ENCODE data around the gene GPATCH4. TPM values are rescaled to one million over a fixed set of nuclear protein-coding genes. Genes with fewer than 3 reads are reported as not detected.
"Not testable (repeated sequence)": the region's sequence is repeated elsewhere in the genome, so short reads cannot be mapped to it uniquely, and the experiment has no call there.

The GPATCH4 gene
- total RNA-seq, 1 experiment from 2014 or later, result 53.5 TPM

- Mint-ChIP-seq H3K4me3 (ENCODE audit: unreplicated experiment) (no peak overlapping the region), H3K27ac (ENCODE audit: unreplicated experiment) (no peak overlapping the region), H3K4me1 (ENCODE audit: low read depth, unreplicated experiment) (peaks cover under 1% of the 10 kb centered on the region), H3K36me3 (ENCODE audit: insufficient read depth, unreplicated experiment) (peaks cover 35% of the 10 kb centered on the region), H3K9me3 (ENCODE audit: unreplicated experiment) (no peaks in the 10 kb centered on the region), H3K27me3 (ENCODE audit: insufficient read depth, unreplicated experiment) (no peaks in the 10 kb centered on the region)
- intact Hi-C loops (cut with micrococcal nuclease; ENCODE audit: unreplicated experiment), result no loop called here
- POLR2A ChIA-PET, result no interaction called here
- no peak for TF ChIP-seq CTCF (IDR thresholded peaks at IDR 0.05; ENCODE audit: insufficient read depth in 1 of 2, low read depth in 1 of 2, low read length in 1 of 2, severe bottlenecking in 1 of 2, unreplicated experiment in 1 of 2)
- Histone ChIP-seq H3K27me3 (replicated peaks; ENCODE audit: control insufficient read depth, insufficient read depth, low read length) (no peaks in the 10 kb centered on the region), H3K4me3 (ENCODE audit: low read depth, low read length) (no peak overlapping the region), H3K9me3 (no peaks in the 10 kb centered on the region), H3K36me3 (ENCODE audit: control insufficient read depth, insufficient read depth, low read length) (no peaks in the 10 kb centered on the region; the same call in 1 of the 2 replicates), H3K4me1 (no peaks in the 10 kb centered on the region)
- no peak for DNase-seq
- CTCF ChIA-PET, result no interaction called here
- no TSS peak for BruUV-seq (replicated peaks)
Observed at GRCh38 chr1:156553860-156554485, 47.3 kb downstream of the GPATCH4 start.

- CTCF ChIA-PET; H3K27me3 ChIP-seq (replicated peaks; ENCODE audit: control insufficient read depth, insufficient read depth, low read length); H3K9me3 Mint-ChIP-seq (ENCODE audit: unreplicated experiment); H3K36me3 ChIP-seq (ENCODE audit: control insufficient read depth, insufficient read depth, low read length); DNase-seq; H3K4me1 ChIP-seq; H3K4me1 Mint-ChIP-seq (ENCODE audit: low read depth, unreplicated experiment); H3K4me3 Mint-ChIP-seq (ENCODE audit: unreplicated experiment); H3K27ac Mint-ChIP-seq (ENCODE audit: unreplicated experiment); H3K4me3 ChIP-seq (ENCODE audit: low read depth, low read length); BruUV-seq (replicated peaks); H3K27me3 Mint-ChIP-seq (ENCODE audit: insufficient read depth, unreplicated experiment); intact Hi-C loops (cut with micrococcal nuclease; ENCODE audit: unreplicated experiment); H3K9me3 ChIP-seq: not testable (repeated sequence)
- POLR2A ChIA-PET, result interaction anchor here (0.6 kb wide), 1 partner anchor 215 kb away, joined by 3 read pairs; the partner anchor contains the start of gene CCT3
- H3K36me3 Mint-ChIP-seq (ENCODE audit: insufficient read depth, unreplicated experiment), result peaks cover 35% of the 10 kb centered on the region
Observed at GRCh38 chr1:156552937-156553336, 48.3 kb downstream of the GPATCH4 start.

GRCh38 chr1:156552518-156552917 lies 48.8 kb downstream of the GPATCH4 start:
- intact Hi-C loops (cut with micrococcal nuclease; ENCODE audit: unreplicated experiment), result no loop called here
- no peak for TF ChIP-seq CTCF (IDR thresholded peaks at IDR 0.05; ENCODE audit: insufficient read depth in 1 of 2, low read depth in 1 of 2, low read length in 1 of 2, severe bottlenecking in 1 of 2, unreplicated experiment in 1 of 2)

More at GRCh38 chr1:156552518-156552917, 48.8 kb downstream of the GPATCH4 start:
- Mint-ChIP-seq H3K4me3 (ENCODE audit: unreplicated experiment) (no peak overlapping the region), H3K9me3 (ENCODE audit: unreplicated experiment) (no peaks in the 10 kb centered on the region), H3K27me3 (ENCODE audit: insufficient read depth, unreplicated experiment) (no peaks in the 10 kb centered on the region), H3K36me3 (ENCODE audit: insufficient read depth, unreplicated experiment) (peaks cover 35% of the 10 kb centered on the region), H3K27ac (ENCODE audit: unreplicated experiment) (no peak overlapping the region), H3K4me1 (ENCODE audit: low read depth, unreplicated experiment) (no peaks in the 10 kb centered on the region)
- ChIA-PET CTCF (no interaction called here), POLR2A (interaction anchor here (0.6 kb wide), 1 partner anchor 215 kb away, joined by 3 read pairs; the partner anchor contains the start of gene CCT3)
- Histone ChIP-seq H3K4me1 (no peaks in the 10 kb centered on the region), H3K27me3 (replicated peaks; ENCODE audit: control insufficient read depth, insufficient read depth, low read length) (no peaks in the 10 kb centered on the region), H3K36me3 (ENCODE audit: control insufficient read depth, insufficient read depth, low read length) (peaks cover 2% of the 10 kb centered on the region), H3K4me3 (ENCODE audit: low read depth, low read length) (no peak overlapping the region), H3K9me3 (no peaks in the 10 kb centered on the region)
- no TSS peak for BruUV-seq (replicated peaks)
- DNase-seq, result no peak

Data from Caco-2 (cell line).